ENCODE results near the gene DTX3.

DTX3 gene

GRCh38 chr12:57623811-57624390, 19.3 kb downstream of the DTX3 start:
- in situ Hi-C loops (cut with HindIII; ENCODE audit: low pct_ligation_motif_present, low sequenced_read_pairs) = no loop called here

GRCh38 chr12:57624441-57625220, 20.0 kb downstream of the DTX3 start:
- in situ Hi-C loops (cut with HindIII; ENCODE audit: low pct_ligation_motif_present, low sequenced_read_pairs) = no loop called here
- Histone ChIP-seq H3K4me3 (ENCODE audit: low read depth, low read length) (no peak overlapping the region), H3K27me3 (replicated peaks) (peaks cover 38% of the 10 kb centered on the region), H3K36me3 (replicated peaks) (no peaks in the 10 kb centered on the region), H3K27ac (no peak overlapping the region)
- no peak for TF ChIP-seq CTCF (IDR thresholded peaks at IDR 0.05; ENCODE audit: low read depth, low read length, missing control alignments)
- DNase-seq = no peak

More at GRCh38 chr12:57623811-57624390, 19.3 kb downstream of the DTX3 start:
- TF ChIP-seq CTCF (IDR thresholded peaks at IDR 0.05; ENCODE audit: low read depth, low read length, missing control alignments) = no peak
- Histone ChIP-seq H3K27ac (no peak overlapping the region), H3K27me3 (replicated peaks) (peaks cover 41% of the 10 kb centered on the region), H3K36me3 (replicated peaks) (no peaks in the 10 kb centered on the region), H3K4me3 (ENCODE audit: low read depth, low read length) (no peak overlapping the region)
- no peak for DNase-seq

- in situ Hi-C loops (cut with HindIII; ENCODE audit: low pct_ligation_motif_present, low sequenced_read_pairs) = no loop called here
- H3K36me3 ChIP-seq (replicated peaks) = no peaks in the 10 kb centered on the region
- H3K27ac ChIP-seq = no peak overlapping the region
- H3K27me3 ChIP-seq (replicated peaks) = peaks cover 30% of the 10 kb centered on the region
- no peak for TF ChIP-seq CTCF (IDR thresholded peaks at IDR 0.05; ENCODE audit: low read depth, low read length, missing control alignments)
- H3K4me3 ChIP-seq (ENCODE audit: low read depth, low read length) = no peak overlapping the region
- DNase-seq = no peak
Measured at GRCh38 chr12:57625261-57626032, 20.8 kb downstream of the DTX3 start.

GRCh38 chr12:57626111-57626920, 21.7 kb downstream of the DTX3 start:
- no peak for DNase-seq
- Histone ChIP-seq H3K27ac (no peak overlapping the region), H3K36me3 (replicated peaks) (no peaks in the 10 kb centered on the region), H3K4me3 (ENCODE audit: low read depth, low read length) (no peak overlapping the region), H3K27me3 (replicated peaks) (peaks cover 25% of the 10 kb centered on the region)
- TF ChIP-seq CTCF (IDR thresholded peaks at IDR 0.05; ENCODE audit: low read depth, low read length, missing control alignments) = no peak
- in situ Hi-C loops (cut with HindIII; ENCODE audit: low pct_ligation_motif_present, low sequenced_read_pairs) = no loop called here

- no peak overlapping the region for H3K4me3 ChIP-seq (ENCODE audit: low read depth, low read length)
- H3K27ac ChIP-seq = no peak overlapping the region
- no peaks in the 10 kb centered on the region for H3K36me3 ChIP-seq (replicated peaks)
- no peak for TF ChIP-seq CTCF (IDR thresholded peaks at IDR 0.05; ENCODE audit: low read depth, low read length, missing control alignments)
- no peak for DNase-seq
- peaks cover 25% of the 10 kb centered on the region for H3K27me3 ChIP-seq (replicated peaks)
- in situ Hi-C loops (cut with HindIII; ENCODE audit: low pct_ligation_motif_present, low sequenced_read_pairs) = no loop called here
Measured at GRCh38 chr12:57626921-57627445, 22.4 kb downstream of the DTX3 start.

Measured in brain microvascular endothelial cell (primary cell).